ENCODE data around the gene KLHL29. TPM values are rescaled to one million over a fixed set of nuclear protein-coding genes. Genes with fewer than 3 reads are reported as not detected.

KLHL29 gene
- total RNA-seq, 1 experiment from 2014 or later = 7.7 TPM

DNA sequence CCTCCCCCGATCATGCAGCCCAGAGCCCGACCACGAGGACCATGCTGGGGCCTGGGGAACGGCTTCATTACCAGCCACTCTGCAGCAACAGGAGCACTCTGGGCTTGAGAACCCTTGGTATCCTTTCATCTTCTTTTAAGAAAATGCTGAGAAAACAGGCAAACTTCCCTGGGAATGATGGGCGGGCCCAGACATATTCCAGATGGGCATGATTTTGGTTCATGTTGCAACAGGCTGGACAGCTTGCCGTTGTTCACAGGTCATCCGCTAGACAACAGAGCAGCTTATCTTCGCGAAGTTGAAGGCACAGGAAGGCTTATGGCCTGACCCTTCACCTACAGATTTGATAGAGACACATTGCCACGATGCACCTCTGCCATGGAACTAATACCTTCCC is 121.0 kb downstream of the KLHL29 start:
- POLR2A ChIA-PET = no interaction called here
- no peak overlapping the region for H3K4me3 ChIP-seq (ENCODE audit: low read depth in 2 of 2, low read length in 2 of 2)
- intact Hi-C loops (cut with micrococcal nuclease; ENCODE audit: unreplicated experiment) (no loop called here), in situ Hi-C loops (cut with HindIII; ENCODE audit: low pct_unique_long_range_greater_than_20kb, low sequenced_read_pairs) (no loop called here)
- no peaks in the 10 kb centered on the region for H3K27me3 ChIP-seq (ENCODE audit: control insufficient read depth, insufficient read depth, low read length)
- no peak for DNase-seq (ENCODE audit: low read depth, low spot score)
- TF ChIP-seq POLR2AphosphoS5 (IDR thresholded peaks at IDR 0.05; ENCODE audit: low read depth, low read length) (no peak), TCF7L2 (IDR thresholded peaks at IDR 0.05; ENCODE audit: low read depth, low read length) (no peak), SIN3A (IDR thresholded peaks at IDR 0.05; ENCODE audit: borderline replicate concordance, insufficient read depth, low read depth, low read length) (no peak)
- TF ChIP-seq, protein P1, sequence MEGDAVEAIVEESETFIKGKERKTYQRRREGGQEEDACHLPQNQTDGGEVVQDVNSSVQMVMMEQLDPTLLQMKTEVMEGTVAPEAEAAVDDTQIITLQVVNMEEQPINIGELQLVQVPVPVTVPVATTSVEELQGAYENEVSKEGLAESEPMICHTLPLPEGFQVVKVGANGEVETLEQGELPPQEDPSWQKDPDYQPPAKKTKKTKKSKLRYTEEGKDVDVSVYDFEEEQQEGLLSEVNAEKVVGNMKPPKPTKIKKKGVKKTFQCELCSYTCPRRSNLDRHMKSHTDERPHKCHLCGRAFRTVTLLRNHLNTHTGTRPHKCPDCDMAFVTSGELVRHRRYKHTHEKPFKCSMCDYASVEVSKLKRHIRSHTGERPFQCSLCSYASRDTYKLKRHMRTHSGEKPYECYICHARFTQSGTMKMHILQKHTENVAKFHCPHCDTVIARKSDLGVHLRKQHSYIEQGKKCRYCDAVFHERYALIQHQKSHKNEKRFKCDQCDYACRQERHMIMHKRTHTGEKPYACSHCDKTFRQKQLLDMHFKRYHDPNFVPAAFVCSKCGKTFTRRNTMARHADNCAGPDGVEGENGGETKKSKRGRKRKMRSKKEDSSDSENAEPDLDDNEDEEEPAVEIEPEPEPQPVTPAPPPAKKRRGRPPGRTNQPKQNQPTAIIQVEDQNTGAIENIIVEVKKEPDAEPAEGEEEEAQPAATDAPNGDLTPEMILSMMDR (IDR thresholded peaks at IDR 0.05) = no peak
- TF ChIP-seq, protein P2, sequence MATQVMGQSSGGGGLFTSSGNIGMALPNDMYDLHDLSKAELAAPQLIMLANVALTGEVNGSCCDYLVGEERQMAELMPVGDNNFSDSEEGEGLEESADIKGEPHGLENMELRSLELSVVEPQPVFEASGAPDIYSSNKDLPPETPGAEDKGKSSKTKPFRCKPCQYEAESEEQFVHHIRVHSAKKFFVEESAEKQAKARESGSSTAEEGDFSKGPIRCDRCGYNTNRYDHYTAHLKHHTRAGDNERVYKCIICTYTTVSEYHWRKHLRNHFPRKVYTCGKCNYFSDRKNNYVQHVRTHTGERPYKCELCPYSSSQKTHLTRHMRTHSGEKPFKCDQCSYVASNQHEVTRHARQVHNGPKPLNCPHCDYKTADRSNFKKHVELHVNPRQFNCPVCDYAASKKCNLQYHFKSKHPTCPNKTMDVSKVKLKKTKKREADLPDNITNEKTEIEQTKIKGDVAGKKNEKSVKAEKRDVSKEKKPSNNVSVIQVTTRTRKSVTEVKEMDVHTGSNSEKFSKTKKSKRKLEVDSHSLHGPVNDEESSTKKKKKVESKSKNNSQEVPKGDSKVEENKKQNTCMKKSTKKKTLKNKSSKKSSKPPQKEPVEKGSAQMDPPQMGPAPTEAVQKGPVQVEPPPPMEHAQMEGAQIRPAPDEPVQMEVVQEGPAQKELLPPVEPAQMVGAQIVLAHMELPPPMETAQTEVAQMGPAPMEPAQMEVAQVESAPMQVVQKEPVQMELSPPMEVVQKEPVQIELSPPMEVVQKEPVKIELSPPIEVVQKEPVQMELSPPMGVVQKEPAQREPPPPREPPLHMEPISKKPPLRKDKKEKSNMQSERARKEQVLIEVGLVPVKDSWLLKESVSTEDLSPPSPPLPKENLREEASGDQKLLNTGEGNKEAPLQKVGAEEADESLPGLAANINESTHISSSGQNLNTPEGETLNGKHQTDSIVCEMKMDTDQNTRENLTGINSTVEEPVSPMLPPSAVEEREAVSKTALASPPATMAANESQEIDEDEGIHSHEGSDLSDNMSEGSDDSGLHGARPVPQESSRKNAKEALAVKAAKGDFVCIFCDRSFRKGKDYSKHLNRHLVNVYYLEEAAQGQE (IDR thresholded peaks at IDR 0.05; ENCODE audit: insufficient read depth in 1 of 2, low read depth in 2 of 2, low read length in 1 of 2) = no peak
- H3K9me3 ChIP-seq (ENCODE audit: control insufficient read depth, insufficient read depth, low read depth, low read length) = no peaks in the 10 kb centered on the region
- no peaks in the 10 kb centered on the region for H3K4me1 ChIP-seq (ENCODE audit: control insufficient read depth, insufficient read depth, low read length)
- ATAC-seq = no peak
- CTCF ChIA-PET = interaction anchor here (0.5 kb wide), 1 partner anchor 70 kb away, joined by 6 read pairs; no protein-coding TSS in a partner anchor
- no TSS peak for BruUV-seq (replicated peaks)
- no peaks in the 10 kb centered on the region for H3K36me3 ChIP-seq (ENCODE audit: control insufficient read depth, insufficient read depth, low read length)
- H3K27ac ChIP-seq (ENCODE audit: low read length) = no peak overlapping the region

DNA sequence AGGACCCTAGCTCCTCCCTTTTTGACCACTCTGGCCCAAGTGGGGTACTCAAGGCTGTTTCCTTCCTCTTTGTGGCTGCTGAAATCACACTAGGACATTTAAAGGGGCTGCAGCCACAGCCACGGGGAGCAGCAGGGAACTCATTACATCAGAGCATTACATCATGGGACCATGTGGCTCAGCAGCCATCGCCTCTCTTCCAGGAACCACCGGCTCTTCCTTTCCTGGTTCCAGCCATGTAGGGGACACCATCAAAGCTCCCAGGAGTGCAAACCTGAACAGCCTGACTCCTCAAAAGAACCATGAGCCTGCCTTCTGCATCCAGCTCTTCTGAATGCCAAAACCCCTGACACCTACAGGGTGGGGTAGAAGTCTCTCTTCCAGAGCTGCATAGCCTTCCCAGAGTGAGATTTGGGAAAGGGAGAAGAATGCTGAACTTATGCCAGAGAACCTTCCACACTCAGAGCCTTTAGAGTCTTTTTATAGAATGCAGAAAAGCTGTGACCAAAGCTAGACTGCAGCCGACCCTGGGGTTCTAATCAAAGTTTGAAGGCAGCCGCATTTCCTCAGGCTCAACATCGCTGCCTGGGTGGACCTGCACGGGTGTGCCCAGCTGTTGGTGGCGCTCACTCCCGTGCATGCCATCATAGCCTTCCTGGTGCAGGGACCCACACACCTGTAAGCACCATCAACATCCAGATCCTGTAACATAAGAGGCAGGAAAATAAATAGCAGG is 121.7 kb downstream of the KLHL29 start:
- POLR2A ChIA-PET = no interaction called here
- CTCF ChIA-PET = no interaction called here

More for the DNA sequence above, 121.7 kb downstream of the KLHL29 start:
- Histone ChIP-seq H3K27ac (ENCODE audit: low read length) (no peak overlapping the region), H3K27me3 (ENCODE audit: control insufficient read depth, insufficient read depth, low read length) (no peaks in the 10 kb centered on the region), H3K4me1 (ENCODE audit: control insufficient read depth, insufficient read depth, low read length) (no peaks in the 10 kb centered on the region), H3K36me3 (ENCODE audit: control insufficient read depth, insufficient read depth, low read length) (no peaks in the 10 kb centered on the region), H3K4me3 (ENCODE audit: low read depth in 2 of 2, low read length in 2 of 2) (no peak overlapping the region), H3K9me3 (ENCODE audit: control insufficient read depth, insufficient read depth, low read depth, low read length) (no peaks in the 10 kb centered on the region)
- DNase-seq (ENCODE audit: low read depth, low spot score) = no peak
- no peak for TF ChIP-seq SIN3A (IDR thresholded peaks at IDR 0.05; ENCODE audit: borderline replicate concordance, insufficient read depth, low read depth, low read length)
- no peak for TF ChIP-seq POLR2AphosphoS5 (IDR thresholded peaks at IDR 0.05; ENCODE audit: low read depth, low read length)
- TF ChIP-seq, protein P1 (IDR thresholded peaks at IDR 0.05) = no peak
- TF ChIP-seq TCF7L2 (IDR thresholded peaks at IDR 0.05; ENCODE audit: low read depth, low read length) = no peak
- TF ChIP-seq, protein P2 (IDR thresholded peaks at IDR 0.05; ENCODE audit: insufficient read depth in 1 of 2, low read depth in 2 of 2, low read length in 1 of 2) = no peak
- no peak for ATAC-seq
- no TSS peak for BruUV-seq (replicated peaks)
- intact Hi-C loops (cut with micrococcal nuclease; ENCODE audit: unreplicated experiment) = no loop called here
- in situ Hi-C loops (cut with HindIII; ENCODE audit: low pct_unique_long_range_greater_than_20kb, low sequenced_read_pairs) = no loop called here

All from Panc1 (cell line).